ENCODE results near the gene VILL.

DNA sequence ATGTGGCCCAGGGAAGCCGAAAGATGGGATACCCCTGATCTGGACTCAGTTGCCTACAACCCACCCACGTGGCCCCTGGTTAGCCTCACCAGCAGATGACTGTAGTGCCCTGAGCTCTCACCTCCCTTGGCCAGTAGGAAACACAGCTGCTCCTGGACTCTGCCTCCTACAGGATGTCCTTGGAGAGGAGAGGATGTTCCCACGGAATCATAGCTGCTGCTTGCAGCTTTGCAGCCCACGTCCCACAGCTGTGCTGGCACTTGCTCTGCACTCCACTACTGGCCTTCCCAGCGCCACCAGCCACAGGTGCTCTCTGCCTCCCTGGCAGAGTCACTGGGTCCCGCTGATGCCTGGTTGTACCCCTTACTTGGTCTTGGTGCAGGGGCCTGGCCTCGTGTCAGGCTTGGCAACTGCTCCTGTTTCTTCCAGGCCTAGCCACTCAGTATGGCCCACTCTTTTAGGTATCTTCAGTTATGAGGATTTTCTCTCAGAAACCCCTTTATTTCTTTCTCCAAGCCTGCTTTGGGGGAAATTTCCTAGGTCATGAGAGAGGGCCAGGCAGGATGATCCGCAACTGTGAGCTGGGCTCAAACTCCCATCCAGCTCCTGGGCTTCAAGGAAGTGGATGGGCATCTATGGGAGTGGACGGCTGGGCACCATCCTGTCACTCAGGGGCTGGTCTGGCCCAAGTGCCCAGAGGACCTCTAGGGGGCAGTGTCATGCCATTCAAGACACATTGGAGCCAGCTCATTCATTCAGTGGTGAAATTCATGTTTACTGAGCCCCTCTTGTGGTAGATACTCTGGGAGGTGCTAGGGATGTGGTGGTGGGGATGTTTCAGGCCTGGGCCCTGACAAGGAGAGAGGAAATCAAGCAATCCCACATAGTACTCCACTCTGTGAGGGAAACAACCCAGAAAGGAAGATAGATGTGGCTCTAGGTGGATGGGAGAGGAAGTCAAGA is 16.2 kb upstream of the VILL start:
- TF ChIP-seq RCOR1 (IDR thresholded peaks at IDR 0.05; ENCODE audit: low read depth, low read length) (no peak), JUN (IDR thresholded peaks at IDR 0.05) (no peak)
